Small intestine (tissue), 7 donors: ENCODE data around the gene TCAP. TPM values are rescaled to one million over a fixed set of nuclear protein-coding genes. Genes with fewer than 3 reads are reported as not detected.
"Not testable (repeated sequence)": the region's sequence is repeated elsewhere in the genome, so short reads cannot be mapped to it uniquely, and the experiment has no call there.

ENCODE experiments used
- DNase-seq, 2 donors: peaks; one replicate each; pipeline versions ENCODE4 v3.0.0 to v3.0.0-alpha.2; 2013
- FAIRE-seq: peaks from 2 replicates; lab custom pipeline; 2012; peaks lifted over from hg19 to GRCh38; lab: Jason Lieb, UNC
- H3K27ac ChIP-seq, 3 donors: one replicate each; pipeline ENCODE4 v1.5.1; 2013; ENCODE audit warnings: low read length in 2 of 3, mild to moderate bottlenecking in 2 of 3, control low read depth in 1 of 3, inconsistent platforms in 1 of 3, low read depth in 1 of 3, moderate library complexity in 1 of 3
- H3K27me3 ChIP-seq, 3 donors: one replicate each; pipeline ENCODE4 v1.6.1; 2013; ENCODE audit warnings: low read length in 3 of 3, inconsistent platforms in 1 of 3; ENCODE audit not compliant: control insufficient read depth in 3 of 3, insufficient read depth in 3 of 3
- H3K36me3 ChIP-seq, 3 donors: one replicate each; pipeline ENCODE4 v1.6.1; 2013; ENCODE audit warnings: low read length in 3 of 3, inconsistent platforms in 1 of 3, low read depth in 1 of 3, mild to moderate bottlenecking in 1 of 3, moderate library complexity in 1 of 3; ENCODE audit not compliant: control insufficient read depth in 3 of 3, insufficient read depth in 2 of 3
- H3K4me1 ChIP-seq, 3 donors: one replicate each; pipeline ENCODE4 v1.6.1; 2013; ENCODE audit warnings: low read length in 2 of 3, inconsistent platforms in 1 of 3, low read depth in 1 of 3, mild to moderate bottlenecking in 1 of 3, moderate library complexity in 1 of 3; ENCODE audit not compliant: control insufficient read depth in 3 of 3, insufficient read depth in 2 of 3
- H3K4me3 ChIP-seq, 3 donors: one replicate each; pipeline ENCODE4 v1.5.1; 2013; ENCODE audit warnings: low read length in 3 of 3, control low read depth in 1 of 3, inconsistent platforms in 1 of 3, low read depth in 1 of 3, mild to moderate bottlenecking in 1 of 3, moderate library complexity in 1 of 3
- H3K9me3 ChIP-seq, 2 donors: one replicate each; pipeline ENCODE4 v1.6.1; 2013; ENCODE audit warnings: low read depth in 1 of 2, low read length in 1 of 2; ENCODE audit not compliant: control insufficient read depth in 2 of 2, insufficient read depth in 1 of 2
- WGBS, 3 donors: extraction: QIAGEN DNeasy Blood & Tissue Kit; methylation state at CpG; one replicate each; pipeline ENCODE4 v1.1.7; 2013; 5-methylcytosine and 5-hydroxymethylcytosine counted together
- polyA plus RNA-seq, 4 donors: library from polyadenylated mRNA; stranded (reverse) in 3 of 4; unstranded in 1 of 4; fragments of 200-250 nt in 3 of 4; fragments of 120-200 nt in 1 of 4; gene quantifications; one replicate each; pipeline versions ENCODE4 v1.2.1 to v1.2.3, GENCODE V29; 2013
- donor health status: healthy with polysubstance abuse.
- donor health status: control.
- donor health status: control.
- donor health status: Bipolar disorder and iron deficiency.
- donor health status: healthy.

The TCAP gene
- polyA plus RNA-seq, 4 donors, result 0.85 to 27.6 (median 3.8) TPM

GRCh38 chr17:39711071-39711470, 45.9 kb downstream of the TCAP start:
- not testable (repeated sequence) for H3K4me1 ChIP-seq, H3K9me3 ChIP-seq, H3K27ac ChIP-seq, H3K27me3 ChIP-seq, FAIRE-seq, DNase-seq, H3K4me3 ChIP-seq
- H3K36me3 ChIP-seq, result peaks cover 10 to 94% (median 19%) of the 10 kb centered on the region in 3 donors
- 87 to 90% (median 89%) methylated on average over 11 of the region's 11 CpGs for WGBS, 3 donors

- Histone ChIP-seq H3K4me3 (no peak overlapping the region), H3K4me1 (peaks cover 0 to 1% (median 0%) of the 10 kb centered on the region in 3 donors), H3K27me3 (no peaks in the 10 kb centered on the region), H3K27ac (no peak overlapping the region), H3K9me3 (no peaks in the 10 kb centered on the region), H3K36me3 (peaks cover 10 to 94% (median 19%) of the 10 kb centered on the region in 3 donors)
- 90 to 92% (median 90%) methylated on average over 9 to 10 of the region's 10 CpGs for WGBS, 3 donors
- DNase-seq, result no peak
- no peak for FAIRE-seq
Measured at GRCh38 chr17:39711851-39712250, 46.7 kb downstream of the TCAP start.

- H3K27me3 ChIP-seq, result no peaks in the 10 kb centered on the region
- H3K4me3 ChIP-seq, result no peak overlapping the region
- DNase-seq (no peak), FAIRE-seq (no peak)
- H3K9me3 ChIP-seq, result no peaks in the 10 kb centered on the region
- H3K27ac ChIP-seq, result no peak overlapping the region
- H3K36me3 ChIP-seq, result peaks cover 10 to 90% (median 18%) of the 10 kb centered on the region in 3 donors
- no peaks in the 10 kb centered on the region for H3K4me1 ChIP-seq
- WGBS, 3 donors, result 85 to 97% (median 92%) methylated on average over 4 of the region's 4 CpGs
Measured at GRCh38 chr17:39714234-39714633, 49.1 kb downstream of the TCAP start.

- no peak for DNase-seq
- H3K4me3 ChIP-seq, result no peak overlapping the region
- H3K27me3 ChIP-seq, result no peaks in the 10 kb centered on the region
- no peaks in the 10 kb centered on the region for H3K4me1 ChIP-seq
- no peak for FAIRE-seq
- H3K36me3 ChIP-seq, result peaks cover 9 to 90% (median 17%) of the 10 kb centered on the region in 3 donors
- no peaks in the 10 kb centered on the region for H3K9me3 ChIP-seq
- H3K27ac ChIP-seq, result no peak overlapping the region
- WGBS, 3 donors, result 92 to 93% (median 93%) methylated on average over 16 to 18 of the region's 18 CpGs
Measured at GRCh38 chr17:39715375-39716072, 50.4 kb downstream of the TCAP start.

Other genes starting within 250 kb of the TCAP start
- gene MED1, start 214.1 kb upstream of the TCAP start, polyA plus RNA-seq, result 10 to 100 TPM in 2 of 4 donors, 1 to 10 TPM in 2; 4.5 to 27.5 (median 10.0) TPM
- gene CDK12, start 203.9 kb upstream of the TCAP start, polyA plus RNA-seq, result 10 to 100 TPM in 2 of 4 donors, 1 to 10 TPM in 2; 6.2 to 47.4 (median 11.3) TPM
- gene NEUROD2, start 57.4 kb upstream of the TCAP start, polyA plus RNA-seq, result under 1 TPM in 3 of 4 donors, not detected in 1; 0.03 to 0.27 (median 0.04) TPM
- 100 to 1,000 TPM in 1 of 4 donors, 10 to 100 TPM in 3; 37.5 to 266 (median 45.8) TPM for gene PPP1R1B, start 38.4 kb upstream of the TCAP start, polyA plus RNA-seq
- gene STARD3, start 28.2 kb upstream of the TCAP start, polyA plus RNA-seq, result 10 to 100 TPM; 56.0 to 80.2 (median 67.6) TPM
- gene PNMT, start 3.1 kb downstream of the TCAP start, polyA plus RNA-seq, result 1 to 10 TPM; 1.4 to 7.8 (median 4.9) TPM
- gene PGAP3, start 22.7 kb downstream of the TCAP start, polyA plus RNA-seq, result 10 to 100 TPM; 20.6 to 41.1 (median 28.6) TPM
- 100 to 1,000 TPM in 1 of 4 donors, 10 to 100 TPM in 3; 43.0 to 208 (median 69.7) TPM for gene ERBB2, start 34.7 kb downstream of the TCAP start, polyA plus RNA-seq
- gene MIEN1, start 65.2 kb downstream of the TCAP start, polyA plus RNA-seq, result 100 to 1,000 TPM in 2 of 4 donors, 10 to 100 TPM in 2; 51.5 to 155 (median 114) TPM
- gene GRB7, start 72.6 kb downstream of the TCAP start, polyA plus RNA-seq, result 10 to 100 TPM; 10.9 to 42.4 (median 13.0) TPM
- gene IKZF3, start 199.0 kb downstream of the TCAP start, polyA plus RNA-seq, result 1 to 10 TPM in 3 of 4 donors, under 1 TPM in 1; 0.67 to 1.6 (median 1.4) TPM
- gene ZPBP2, start 202.9 kb downstream of the TCAP start, polyA plus RNA-seq, result not detected